SK-N-SH treated with all-trans-retinoic acid at 6 μM for 48 hours (cell line): ENCODE data around the gene SOX5.

Source experiments
- ARNTL ChIP-seq: fragments of 450-650 bp; formaldehyde crosslinking; IDR thresholded peaks from 2 replicates; pipeline ENCODE4 v1.5.0; 2020; ENCODE audit warnings: low read depth, mild to moderate bottlenecking, moderate library complexity, borderline replicate concordance
- BACH2 ChIP-seq: fragments of 250-450 bp; sonication (Bioruptor Pico); IDR thresholded peaks from 2 replicates; pipeline ENCODE4 v1.9.0; 2021; ENCODE audit warnings: mild to moderate bottlenecking, borderline replicate concordance
- CREB5 ChIP-seq: fragments of 250-450 bp; sonication (Bioruptor Pico); IDR thresholded peaks from 2 replicates; pipeline ENCODE4 v1.5.1; 2020; ENCODE audit warnings: low read depth, mild to moderate bottlenecking, moderate library complexity
- CSDC2 ChIP-seq: fragments of 250-450 bp; sonication (Bioruptor Pico); IDR thresholded peaks from 2 replicates; pipeline ENCODE4 v1.5.0; 2020; ENCODE audit warnings: mild to moderate bottlenecking, moderate library complexity
- ESRRG ChIP-seq: fragments of 250-450 bp; sonication (Bioruptor Pico); IDR thresholded peaks from 2 replicates; pipeline ENCODE4 v1.6.1; 2021; ENCODE audit warnings: mild to moderate bottlenecking
- OSR1 ChIP-seq: fragments of 250-450 bp; sonication (Bioruptor Pico); IDR thresholded peaks from 2 replicates; pipeline ENCODE4 v1.8.0; 2022; ENCODE audit warnings: moderate library complexity, mild to moderate bottlenecking, inconsistent platforms
- PATZ1 ChIP-seq: fragments of 250-450 bp; sonication (Bioruptor Pico); IDR thresholded peaks from 2 replicates; pipeline ENCODE4 v1.8.0; 2020; ENCODE audit warnings: mild to moderate bottlenecking, moderate library complexity, borderline replicate concordance
- RARB ChIP-seq: fragments of 250-450 bp; sonication (Bioruptor Pico); IDR thresholded peaks from 2 replicates; pipeline ENCODE4 v1.8.0; 2021; ENCODE audit warnings: mild to moderate bottlenecking, moderate library complexity
- SNAI2 ChIP-seq: fragments of 250-450 bp; sonication (Bioruptor Pico); IDR thresholded peaks from 2 replicates; pipeline ENCODE4 v1.5.0; 2020; ENCODE audit warnings: mild to moderate bottlenecking, moderate library complexity
- ZC3H10 ChIP-seq: fragments of 250-450 bp; sonication (Bioruptor Pico); IDR thresholded peaks from 2 replicates; pipeline ENCODE4 v1.5.1; 2021; ENCODE audit warnings: mild to moderate bottlenecking, moderate library complexity
- ZFP30 ChIP-seq: fragments of 450-650 bp; formaldehyde crosslinking; IDR thresholded peaks from 2 replicates; pipeline ENCODE4 v1.5.0; 2022; ENCODE audit warnings: mild to moderate bottlenecking, moderate library complexity
- ZNF8 ChIP-seq: fragments of 450-650 bp; formaldehyde crosslinking; IDR thresholded peaks from 2 replicates; pipeline ENCODE4 v1.5.0; 2020; ENCODE audit warnings: mild to moderate bottlenecking, moderate library complexity

- TF ChIP-seq RARB (no peak), ESRRG (CRISPR knock-in tag) (no peak), CSDC2 (CRISPR knock-in tag) (no peak), ZNF8 (CRISPR knock-in tag) (no peak), ZFP30 (CRISPR knock-in tag) (no peak), PATZ1 (CRISPR knock-in tag) (no peak), ARNTL (CRISPR knock-in tag) (no peak), CREB5 (no peak), BACH2 (no peak), ZC3H10 (no peak), OSR1 (CRISPR knock-in tag) (no peak), SNAI2 (CRISPR knock-in tag) (no peak)
These were observed 191.9 kb downstream of the SOX5 start for GRCh38 chr12:23757541-23757962.
